GM12864 (cell line): ENCODE measurements around the gene ARRB2.
"Not testable (repeated sequence)": the region's sequence is repeated elsewhere in the genome, so short reads cannot be mapped to it uniquely, and the experiment has no call there.

Source experiments
- DNase-seq: peaks from one replicate; pipeline ENCODE4 v3.0.0-alpha.2; 2011; ENCODE audit warnings: low read depth
- H3K4me3 ChIP-seq: 2 replicates; pipeline ENCODE4 v1.5.1; 2011; ENCODE audit warnings: mild to moderate bottlenecking, low read depth, low read length, control low read depth
- TF ChIP-seq, protein P1 (sequence below): IDR thresholded peaks from 2 replicates; pipeline ENCODE4 v1.5.1; 2011; ENCODE audit warnings: low read depth, mild to moderate bottlenecking, moderate library complexity, low read length, control low read depth, inconsistent platforms; ENCODE audit errors: missing control alignments

The ARRB2 gene

DNA sequence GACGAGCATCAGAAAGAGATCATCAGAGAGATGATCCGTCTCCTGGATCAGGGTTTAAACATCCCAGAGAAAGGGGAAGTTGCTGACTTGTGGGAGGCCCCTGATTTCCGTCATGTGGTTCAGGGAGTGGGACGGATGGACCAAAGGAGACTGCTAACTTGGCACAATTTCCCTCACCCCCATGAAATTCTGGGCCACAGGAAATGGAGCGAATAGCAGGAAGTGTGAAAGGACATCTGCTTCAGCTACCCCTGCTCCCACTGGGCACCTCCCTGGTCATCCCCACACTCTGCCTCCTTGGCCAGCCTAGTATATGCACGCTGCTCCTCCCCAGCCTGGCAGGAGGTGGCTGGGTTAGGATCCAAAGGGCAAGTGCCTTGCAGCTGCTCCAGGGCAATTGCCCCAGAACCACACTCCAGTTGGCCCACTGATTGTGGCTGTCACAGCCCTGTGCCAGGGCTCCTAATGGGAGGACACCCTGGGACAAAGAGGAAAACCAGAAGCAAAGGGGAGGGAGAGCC, 1.3 kb downstream of the ARRB2 start:
- TF ChIP-seq, protein P1, sequence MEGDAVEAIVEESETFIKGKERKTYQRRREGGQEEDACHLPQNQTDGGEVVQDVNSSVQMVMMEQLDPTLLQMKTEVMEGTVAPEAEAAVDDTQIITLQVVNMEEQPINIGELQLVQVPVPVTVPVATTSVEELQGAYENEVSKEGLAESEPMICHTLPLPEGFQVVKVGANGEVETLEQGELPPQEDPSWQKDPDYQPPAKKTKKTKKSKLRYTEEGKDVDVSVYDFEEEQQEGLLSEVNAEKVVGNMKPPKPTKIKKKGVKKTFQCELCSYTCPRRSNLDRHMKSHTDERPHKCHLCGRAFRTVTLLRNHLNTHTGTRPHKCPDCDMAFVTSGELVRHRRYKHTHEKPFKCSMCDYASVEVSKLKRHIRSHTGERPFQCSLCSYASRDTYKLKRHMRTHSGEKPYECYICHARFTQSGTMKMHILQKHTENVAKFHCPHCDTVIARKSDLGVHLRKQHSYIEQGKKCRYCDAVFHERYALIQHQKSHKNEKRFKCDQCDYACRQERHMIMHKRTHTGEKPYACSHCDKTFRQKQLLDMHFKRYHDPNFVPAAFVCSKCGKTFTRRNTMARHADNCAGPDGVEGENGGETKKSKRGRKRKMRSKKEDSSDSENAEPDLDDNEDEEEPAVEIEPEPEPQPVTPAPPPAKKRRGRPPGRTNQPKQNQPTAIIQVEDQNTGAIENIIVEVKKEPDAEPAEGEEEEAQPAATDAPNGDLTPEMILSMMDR, result no peak
- no peak for DNase-seq
- peak overlapping the region; percentile 77 for H3K4me3 ChIP-seq

DNA sequence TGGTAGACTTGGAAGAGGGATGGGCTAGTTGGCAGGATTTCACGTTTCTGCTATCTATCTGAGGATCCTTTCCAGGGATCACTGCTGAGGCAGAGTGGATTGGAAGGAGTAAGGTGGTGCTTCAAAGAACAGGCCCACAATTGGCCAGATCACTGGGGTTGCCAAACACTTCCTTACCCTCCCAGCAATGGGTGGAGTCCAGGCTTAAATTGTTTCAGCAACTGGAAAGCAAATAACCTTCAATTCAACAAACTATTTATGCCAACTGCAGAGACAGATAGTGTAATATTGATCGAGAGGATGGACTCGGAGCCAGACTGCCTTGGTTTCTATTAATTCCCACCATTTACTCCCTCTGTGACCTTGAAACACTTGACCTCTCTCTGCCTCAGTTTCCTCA, 2.1 kb downstream of the ARRB2 start:
- no peak for DNase-seq
- H3K4me3 ChIP-seq, result no peak overlapping the region
- TF ChIP-seq, protein P1, result no peak

DNA sequence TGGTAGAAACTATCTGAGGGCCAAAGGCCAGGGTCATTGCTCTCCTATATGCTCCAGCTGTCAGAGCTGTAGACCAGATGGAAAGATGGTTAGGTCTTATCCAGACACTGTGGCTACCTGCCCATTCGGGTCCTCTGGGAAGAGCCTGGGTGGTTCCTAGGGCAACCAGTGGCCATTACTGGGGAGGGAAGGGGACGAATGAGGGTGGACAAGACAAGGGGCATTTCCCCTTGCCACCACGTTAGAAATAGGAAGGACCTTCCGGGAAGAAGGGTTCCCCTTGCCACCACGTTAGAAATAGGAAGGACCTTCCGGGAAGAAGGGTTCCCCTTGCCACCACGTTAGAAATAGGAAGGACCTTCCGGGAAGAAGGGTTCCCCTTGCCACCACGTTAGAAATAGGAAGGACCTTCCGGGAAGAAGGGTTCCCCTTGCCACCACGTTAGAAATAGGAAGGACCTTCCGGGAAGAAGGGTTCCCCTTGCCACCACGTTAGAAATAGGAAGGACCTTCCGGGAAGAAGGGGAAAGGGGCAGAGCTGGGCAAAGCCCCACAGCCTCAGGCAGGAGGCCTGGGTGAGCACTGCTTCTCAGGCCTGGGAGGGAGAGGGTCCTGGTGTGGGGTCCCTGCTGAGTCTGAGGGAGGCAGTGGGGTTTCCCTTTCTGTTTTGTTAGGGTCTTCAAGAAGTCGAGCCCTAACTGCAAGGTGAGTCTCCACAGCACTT, 4.1 kb downstream of the ARRB2 start:
- DNase-seq, H3K4me3 ChIP-seq: not testable (repeated sequence)

DNA sequence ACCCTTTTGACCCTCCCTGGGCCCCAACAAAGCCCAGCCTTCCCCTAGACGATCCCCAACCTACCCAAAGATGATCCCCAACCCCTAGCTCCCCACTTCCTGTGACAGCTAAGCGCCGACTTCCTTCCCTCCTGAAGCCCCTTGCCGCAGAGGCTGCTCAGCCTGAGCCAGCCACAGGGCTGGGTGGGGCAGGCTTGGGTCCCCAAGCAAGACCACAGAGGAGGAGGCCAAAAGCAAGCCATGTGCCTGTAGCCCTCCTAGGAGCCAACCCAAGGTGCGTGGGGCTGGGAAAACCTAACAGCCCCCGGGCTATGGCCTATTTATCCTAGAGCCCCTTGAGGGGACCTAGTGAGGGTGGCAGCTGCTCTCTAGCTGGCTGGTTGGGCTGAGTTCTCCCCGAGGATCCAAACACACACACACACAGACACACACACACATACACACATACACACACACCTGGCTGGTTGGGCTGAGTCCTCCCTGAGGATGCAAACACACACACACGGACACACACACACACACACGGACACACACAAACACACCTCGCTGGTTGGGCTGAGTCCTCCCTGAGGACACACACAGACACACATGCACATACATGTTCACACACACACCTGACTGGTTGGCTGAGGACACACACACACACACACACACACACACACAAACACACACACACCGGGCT, 4.8 kb downstream of the ARRB2 start:
- DNase-seq, result no peak
- H3K4me3 ChIP-seq, result no peak overlapping the region
- TF ChIP-seq, protein P1, result no peak

DNA sequence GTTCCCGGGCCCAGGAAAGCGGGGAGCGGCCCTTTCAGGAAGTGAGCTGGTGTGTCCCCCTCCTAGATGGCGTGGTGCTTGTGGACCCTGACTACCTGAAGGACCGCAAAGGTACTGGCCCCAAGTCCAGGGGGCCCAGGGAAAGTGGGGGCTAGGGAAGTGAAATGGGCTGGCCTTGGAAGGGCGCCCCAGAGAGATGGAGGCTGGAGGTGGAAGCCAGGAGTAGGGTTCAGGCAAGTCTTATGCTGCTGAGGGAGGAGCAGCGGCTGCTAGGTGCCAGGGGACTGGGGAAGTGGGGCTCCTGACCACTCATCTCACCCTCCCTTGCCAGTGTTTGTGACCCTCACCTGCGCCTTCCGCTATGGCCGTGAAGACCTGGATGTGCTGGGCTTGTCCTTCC, 5.6 kb downstream of the ARRB2 start:
- no peak for DNase-seq
- TF ChIP-seq, protein P1, result no peak
- H3K4me3 ChIP-seq, result no peak overlapping the region

DNA sequence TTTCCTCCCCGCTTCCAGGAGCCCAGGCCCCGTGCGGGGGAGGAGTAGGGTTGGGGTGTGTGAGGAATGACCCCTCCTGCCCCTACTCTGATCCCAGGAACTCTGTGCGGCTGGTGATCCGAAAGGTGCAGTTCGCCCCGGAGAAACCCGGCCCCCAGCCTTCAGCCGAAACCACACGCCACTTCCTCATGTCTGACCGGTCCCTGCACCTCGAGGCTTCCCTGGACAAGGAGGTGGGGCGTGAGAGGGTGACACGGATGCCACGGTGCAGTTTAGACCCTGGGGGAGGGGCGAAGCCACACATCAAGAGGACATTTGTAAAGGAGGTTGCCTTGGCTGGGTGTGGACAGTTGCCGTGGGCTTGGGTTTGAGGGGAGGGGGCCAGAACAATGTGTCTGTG, 7.4 kb downstream of the ARRB2 start:
- H3K4me3 ChIP-seq, result no peak overlapping the region
- no peak for DNase-seq
- TF ChIP-seq, protein P1, result no peak

DNA sequence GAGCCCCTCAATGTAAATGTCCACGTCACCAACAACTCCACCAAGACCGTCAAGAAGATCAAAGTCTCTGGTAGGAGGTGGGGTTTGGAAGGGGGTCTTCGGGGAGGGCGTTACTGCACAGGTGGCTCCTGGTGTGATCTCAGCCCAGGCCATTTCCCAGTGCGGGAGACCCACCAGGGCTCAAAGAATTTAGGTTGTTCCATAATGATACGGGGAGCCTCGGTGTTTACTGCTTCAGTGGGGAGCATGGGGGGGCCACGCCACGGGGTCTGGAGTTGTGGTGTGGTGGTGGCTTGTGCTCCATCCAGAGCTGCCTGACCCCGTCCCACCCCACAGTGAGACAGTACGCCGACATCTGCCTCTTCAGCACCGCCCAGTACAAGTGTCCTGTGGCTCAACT, 7.8 kb downstream of the ARRB2 start:
- no peak for DNase-seq
- no peak overlapping the region for H3K4me3 ChIP-seq
- TF ChIP-seq, protein P1, result no peak
